Renal cortex interstitium (tissue), 3 donors: Measurements from ENCODE around the gene TMEM176B. TPM values are rescaled to one million over a fixed set of nuclear protein-coding genes. Genes with fewer than 3 reads are reported as not detected.

Experiments used
- polyA plus RNA-seq, 3 donors: library from polyadenylated mRNA; unstranded; fragments of 120-200 nt; gene quantifications; one replicate each; pipeline ENCODE4 v1.2.1, GENCODE V29; 2013; ENCODE audit not compliant: insufficient read length in 3 of 3

The TMEM176B gene
- polyA plus RNA-seq, 3 donors, result 76.2 to 83.6 (median 79.8) TPM

Other genes starting within 250 kb of the TMEM176B start
- 10 to 100 TPM; 21.2 to 27.5 (median 23.4) TPM for gene GIMAP4, start 233.0 kb downstream of the TMEM176B start, polyA plus RNA-seq
- 10 to 100 TPM; 13.0 to 16.3 (median 14.6) TPM for gene GIMAP6, start 168.0 kb downstream of the TMEM176B start, polyA plus RNA-seq
- gene GIMAP2, start 114.7 kb downstream of the TMEM176B start, polyA plus RNA-seq, result 1 to 10 TPM; 6.4 to 7.9 (median 6.9) TPM
- 1 to 10 TPM; 2.1 to 2.3 (median 2.3) TPM for gene GIMAP1, start 83.8 kb downstream of the TMEM176B start, polyA plus RNA-seq
- 1 to 10 TPM; 3.2 to 5.9 (median 5.5) TPM for gene GIMAP5, start 62.9 kb downstream of the TMEM176B start, polyA plus RNA-seq
- gene TMEM176A, start 405 bp upstream of the TMEM176B start, polyA plus RNA-seq, result 10 to 100 TPM; 76.3 to 96.6 (median 84.6) TPM
- gene AOC1, start 52.2 kb upstream of the TMEM176B start, polyA plus RNA-seq, result 10 to 100 TPM; 44.4 to 63.1 (median 51.1) TPM
- gene KCNH2, start 178.0 kb upstream of the TMEM176B start, polyA plus RNA-seq, result 10 to 100 TPM; 13.6 to 21.8 (median 20.2) TPM
- 10 to 100 TPM in 2 of 3 donors, 1 to 10 TPM in 1; 7.7 to 14.4 (median 12.7) TPM for gene NOS3, start 190.7 kb upstream of the TMEM176B start, polyA plus RNA-seq
- 1 to 10 TPM; 2.3 to 4.6 (median 4.2) TPM for gene ATG9B, start 224.1 kb upstream of the TMEM176B start, polyA plus RNA-seq
- gene ABCB8, start 228.1 kb upstream of the TMEM176B start, polyA plus RNA-seq, result 10 to 100 TPM; 19.3 to 32.5 (median 26.9) TPM
- gene ASIC3, start 248.2 kb upstream of the TMEM176B start, polyA plus RNA-seq, result 1 to 10 TPM; 1.3 to 2.5 (median 2.3) TPM